Right lobe of liver (tissue), 4 donors: ENCODE measurements around the gene UACA.

ENCODE experiments used
- CTCF ChIP-seq, 4 donors: fragments of 200-600 bp in 3 of 4; fragments of 450-650 bp in 1 of 4; IDR thresholded peaks; one replicate each; pipeline versions ENCODE4 v1.5.1 to v1.8.0; 2016 to 2022; ENCODE audit warnings: antibody characterized with exemption in 4 of 4, mild to moderate bottlenecking in 2 of 4
- POLR2A ChIP-seq: fragments of 450-650 bp; IDR thresholded peaks from one replicate; pipeline ENCODE4 v1.6.1; 2017; ENCODE audit warnings: antibody characterized with exemption, mild to moderate bottlenecking
- donor health status: DM: no; HTN: no; CAD: no.
- donor health status: DM: no; HTN: no; CAD: no.
- donor health status: DM: no; HTN: yes; CAD: no.

DNA sequence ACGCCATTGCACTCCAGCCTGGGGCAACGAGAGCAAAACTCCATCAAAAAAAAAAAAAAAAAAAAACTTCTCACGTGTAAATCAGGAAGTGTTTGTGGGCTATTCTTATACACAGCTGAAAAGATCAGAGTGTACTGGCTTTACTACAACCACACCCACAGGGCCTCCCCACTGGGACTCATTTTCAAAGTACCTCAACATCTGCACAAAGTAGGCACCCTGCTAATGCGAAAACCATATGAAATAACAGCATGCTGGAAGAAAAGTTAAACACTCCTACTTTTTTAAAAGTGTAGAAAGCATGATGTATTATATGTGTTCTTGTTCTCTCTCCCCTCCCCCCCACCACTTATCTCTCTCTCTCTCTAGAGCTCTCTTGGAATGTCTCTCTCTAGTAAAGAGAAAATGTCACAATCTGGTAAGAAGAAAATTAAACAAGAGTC, 11.1 kb downstream of the UACA start:
- TF ChIP-seq CTCF (IDR thresholded peaks at IDR 0.05) (no peak), POLR2A (no peak)
